ENCODE results near the gene SLC7A14. TPM values are rescaled to one million over a fixed set of nuclear protein-coding genes. Genes with fewer than 3 reads are reported as not detected.

SLC7A14 gene
- total RNA-seq, 5 donors from 2014 or later (not counting 1 experiment from before 2014, with no cell fraction given), result not detected

- no peak for ATAC-seq (replicated peaks in 1 of 4)
- ChIA-PET POLR2A (interaction anchor here in 1 of 2 donors (0.6 kb wide), 1 partner anchor 613 kb away, joined by 3 read pairs; no protein-coding TSS in a partner anchor), CTCF (no interaction called here)
- no peak overlapping the region for H3K4me3 ChIP-seq (ENCODE audit: control insufficient read depth in 1 of 2, extremely low read depth in 1 of 2, low read length in 1 of 2)
- WGBS (ENCODE audit: insufficient coverage), result no CpG with 5 or more reads among the region's 1 CpG
- DNase-seq, result no peak
- H3K4me1 Mint-ChIP-seq, result no peaks in the 10 kb centered on the region
- H3K36me3 Mint-ChIP-seq, result no peaks in the 10 kb centered on the region
- peaks cover 17 to 20% of the 10 kb centered on the region in 2 donors for H3K27me3 Mint-ChIP-seq
- H3K4me1 ChIP-seq (ENCODE audit: control insufficient read depth in 1 of 2, extremely low read depth in 1 of 2, insufficient read depth in 2 of 2, low read length in 2 of 2), result no peaks in the 10 kb centered on the region
- no peak overlapping the region for H3K27ac ChIP-seq (ENCODE audit: low read length)
- no peak overlapping the region for H3K4me3 Mint-ChIP-seq
- peaks cover 0 to 1% of the 10 kb centered on the region in 2 experiments for H3K27me3 ChIP-seq (replicated peaks in 1 of 2; ENCODE audit: control insufficient read depth in 2 of 2, extremely low read depth in 1 of 2, insufficient read depth in 2 of 2, low read length in 1 of 2)
- H3K9me3 ChIP-seq, result no peaks in the 10 kb centered on the region
- H3K9me3 Mint-ChIP-seq, result peaks cover 0 to 5% (median 3%) of the 10 kb centered on the region in 3 donors
- no peak overlapping the region for H3K27ac Mint-ChIP-seq
- H3K36me3 ChIP-seq (ENCODE audit: control insufficient read depth in 2 of 2, extremely low read depth in 1 of 2, insufficient read depth in 1 of 2, low read length in 1 of 2), result no peaks in the 10 kb centered on the region
Measured at GRCh38 chr3:170599091-170599490, 13.2 kb upstream of the SLC7A14 start.

- H3K4me1 ChIP-seq (ENCODE audit: control insufficient read depth in 1 of 2, extremely low read depth in 1 of 2, insufficient read depth in 2 of 2, low read length in 2 of 2), result no peaks in the 10 kb centered on the region
- Mint-ChIP-seq H3K4me3 (no peak overlapping the region), H3K27ac (no peak overlapping the region), H3K9me3 (peaks cover 0 to 5% (median 3%) of the 10 kb centered on the region in 3 donors), H3K27me3 (peaks cover 15 to 20% of the 10 kb centered on the region in 2 donors), H3K36me3 (no peaks in the 10 kb centered on the region), H3K4me1 (no peaks in the 10 kb centered on the region)
- no peak for ATAC-seq (replicated peaks in 1 of 4)
- no peak overlapping the region for H3K27ac ChIP-seq (ENCODE audit: low read length)
- no peaks in the 10 kb centered on the region for H3K27me3 ChIP-seq (replicated peaks in 1 of 2; ENCODE audit: control insufficient read depth in 2 of 2, extremely low read depth in 1 of 2, insufficient read depth in 2 of 2, low read length in 1 of 2)
- no peak overlapping the region for H3K4me3 ChIP-seq (ENCODE audit: control insufficient read depth in 1 of 2, extremely low read depth in 1 of 2, low read length in 1 of 2)
- no peak for DNase-seq
- ChIA-PET POLR2A (no interaction called here), CTCF (no interaction called here)
- H3K36me3 ChIP-seq (ENCODE audit: control insufficient read depth in 2 of 2, extremely low read depth in 1 of 2, insufficient read depth in 1 of 2, low read length in 1 of 2), result no peaks in the 10 kb centered on the region
- H3K9me3 ChIP-seq, result no peaks in the 10 kb centered on the region
Measured at GRCh38 chr3:170598091-170598502, 12.2 kb upstream of the SLC7A14 start.

- POLR2A ChIA-PET, result no interaction called here
- H3K27me3 Mint-ChIP-seq, result peaks cover 17 to 35% of the 10 kb centered on the region in 2 donors
Measured at GRCh38 chr3:170594528-170594927, 8.7 kb upstream of the SLC7A14 start.

GRCh38 chr3:170593634-170594033 is 7.8 kb upstream of the SLC7A14 start:
- Histone ChIP-seq H3K9me3 (no peaks in the 10 kb centered on the region), H3K27ac (ENCODE audit: low read length) (no peak overlapping the region), H3K4me3 (ENCODE audit: control insufficient read depth in 1 of 2, extremely low read depth in 1 of 2, low read length in 1 of 2) (no peak overlapping the region), H3K4me1 (ENCODE audit: control insufficient read depth in 1 of 2, extremely low read depth in 1 of 2, insufficient read depth in 2 of 2, low read length in 2 of 2) (no peaks in the 10 kb centered on the region), H3K36me3 (ENCODE audit: control insufficient read depth in 2 of 2, extremely low read depth in 1 of 2, insufficient read depth in 1 of 2, low read length in 1 of 2) (no peaks in the 10 kb centered on the region), H3K27me3 (replicated peaks in 1 of 2; ENCODE audit: control insufficient read depth in 2 of 2, extremely low read depth in 1 of 2, insufficient read depth in 2 of 2, low read length in 1 of 2) (peaks cover 0 to 3% of the 10 kb centered on the region in 2 experiments)
- Mint-ChIP-seq H3K27ac (no peak overlapping the region), H3K4me3 (no peak overlapping the region), H3K9me3 (no peaks in the 10 kb centered on the region), H3K4me1 (no peaks in the 10 kb centered on the region), H3K27me3 (peaks cover 20 to 43% of the 10 kb centered on the region in 2 donors), H3K36me3 (no peaks in the 10 kb centered on the region)
- ChIA-PET POLR2A (no interaction called here), CTCF (no interaction called here)
- WGBS (ENCODE audit: insufficient coverage), result 62% methylated on average over 1 of the region's 1 CpG
- DNase-seq (no peak), ATAC-seq (replicated peaks in 1 of 4) (no peak)

More at GRCh38 chr3:170594528-170594927, 8.7 kb upstream of the SLC7A14 start:
- H3K4me1 ChIP-seq (ENCODE audit: control insufficient read depth in 1 of 2, extremely low read depth in 1 of 2, insufficient read depth in 2 of 2, low read length in 2 of 2), result no peaks in the 10 kb centered on the region
- Mint-ChIP-seq H3K36me3 (no peaks in the 10 kb centered on the region), H3K27ac (no peak overlapping the region), H3K4me1 (no peaks in the 10 kb centered on the region), H3K4me3 (no peak overlapping the region), H3K9me3 (no peaks in the 10 kb centered on the region)
- H3K9me3 ChIP-seq, result no peaks in the 10 kb centered on the region
- ATAC-seq (replicated peaks in 1 of 4), result no peak
- CTCF ChIA-PET, result no interaction called here
- no peak overlapping the region for H3K27ac ChIP-seq (ENCODE audit: low read length)
- H3K36me3 ChIP-seq (ENCODE audit: control insufficient read depth in 2 of 2, extremely low read depth in 1 of 2, insufficient read depth in 1 of 2, low read length in 1 of 2), result no peaks in the 10 kb centered on the region
- peaks cover 0 to 3% of the 10 kb centered on the region in 2 experiments for H3K27me3 ChIP-seq (replicated peaks in 1 of 2; ENCODE audit: control insufficient read depth in 2 of 2, extremely low read depth in 1 of 2, insufficient read depth in 2 of 2, low read length in 1 of 2)
- no peak overlapping the region for H3K4me3 ChIP-seq (ENCODE audit: control insufficient read depth in 1 of 2, extremely low read depth in 1 of 2, low read length in 1 of 2)
- DNase-seq, result no peak

- H3K27me3 ChIP-seq (replicated peaks in 1 of 2; ENCODE audit: control insufficient read depth in 2 of 2, extremely low read depth in 1 of 2, insufficient read depth in 2 of 2, low read length in 1 of 2), result peaks cover 4 to 25% of the 10 kb centered on the region in 2 experiments
- Mint-ChIP-seq H3K36me3 (no peaks in the 10 kb centered on the region), H3K27me3 (peaks cover 39 to 64% of the 10 kb centered on the region in 2 donors), H3K4me3 (no peak overlapping the region), H3K9me3 (peaks cover 0 to under 1% (median 0%) of the 10 kb centered on the region in 3 donors), H3K4me1 (peaks cover 0 to 4% (median 0%) of the 10 kb centered on the region in 3 donors), H3K27ac (no peak overlapping the region)
- H3K27ac ChIP-seq (ENCODE audit: low read length), result no peak overlapping the region
- H3K4me3 ChIP-seq (ENCODE audit: control insufficient read depth in 1 of 2, extremely low read depth in 1 of 2, low read length in 1 of 2), result no peak overlapping the region
- ChIA-PET POLR2A (no interaction called here), CTCF (no interaction called here)
- H3K36me3 ChIP-seq (ENCODE audit: control insufficient read depth in 2 of 2, extremely low read depth in 1 of 2, insufficient read depth in 1 of 2, low read length in 1 of 2), result no peaks in the 10 kb centered on the region
- H3K9me3 ChIP-seq, result no peaks in the 10 kb centered on the region
- WGBS (ENCODE audit: insufficient coverage), result 71% methylated on average over 1 of the region's 2 CpGs
- DNase-seq, result no peak
- no peak for ATAC-seq (replicated peaks in 1 of 4)
- H3K4me1 ChIP-seq (ENCODE audit: control insufficient read depth in 1 of 2, extremely low read depth in 1 of 2, insufficient read depth in 2 of 2, low read length in 2 of 2), result no peaks in the 10 kb centered on the region
Measured at GRCh38 chr3:170589113-170589512, 3.2 kb upstream of the SLC7A14 start.

- ChIA-PET CTCF (interaction anchor here in 1 of 2 donors (0.5 kb wide), 1 partner anchor 130 kb away, joined by 3 read pairs; no protein-coding TSS in a partner anchor), POLR2A (no interaction called here)
- Mint-ChIP-seq H3K27me3 (peaks cover 56 to 57% of the 10 kb centered on the region in 2 donors), H3K36me3 (no peaks in the 10 kb centered on the region), H3K4me3 (no peak overlapping the region), H3K27ac (no peak overlapping the region), H3K4me1 (peaks cover 0 to 4% (median 0%) of the 10 kb centered on the region in 3 donors), H3K9me3 (peaks cover 3 to 6% (median 4%) of the 10 kb centered on the region in 3 donors)
- no peaks in the 10 kb centered on the region for H3K9me3 ChIP-seq
- ATAC-seq (replicated peaks in 1 of 4) (no peak), DNase-seq (no peak)
- no peak overlapping the region for H3K4me3 ChIP-seq (ENCODE audit: control insufficient read depth in 1 of 2, extremely low read depth in 1 of 2, low read length in 1 of 2)
- WGBS (ENCODE audit: insufficient coverage), result 14% methylated on average over 75 of the region's 81 CpGs
- H3K27me3 ChIP-seq (replicated peaks in 1 of 2; ENCODE audit: control insufficient read depth in 2 of 2, extremely low read depth in 1 of 2, insufficient read depth in 2 of 2, low read length in 1 of 2), result peaks cover 8 to 22% of the 10 kb centered on the region in 2 experiments
- no peak overlapping the region for H3K27ac ChIP-seq (ENCODE audit: low read length)
- H3K4me1 ChIP-seq (ENCODE audit: control insufficient read depth in 1 of 2, extremely low read depth in 1 of 2, insufficient read depth in 2 of 2, low read length in 2 of 2), result no peaks in the 10 kb centered on the region
- no peaks in the 10 kb centered on the region for H3K36me3 ChIP-seq (ENCODE audit: control insufficient read depth in 2 of 2, extremely low read depth in 1 of 2, insufficient read depth in 1 of 2, low read length in 1 of 2)
Measured at GRCh38 chr3:170585008-170585936, 603 bp downstream of the SLC7A14 start.
